ENCODE measurements around the gene MORN3. TPM values are rescaled to one million over a fixed set of nuclear protein-coding genes. Genes with fewer than 3 reads are reported as not detected.

The MORN3 gene
- total and polyA plus RNA-seq, 10 of the 15 experiments (the other 5 are each of a cell fraction or from before 2014, with no cell fraction given): 0.08 to 0.34 (median 0.17) TPM

DNA sequence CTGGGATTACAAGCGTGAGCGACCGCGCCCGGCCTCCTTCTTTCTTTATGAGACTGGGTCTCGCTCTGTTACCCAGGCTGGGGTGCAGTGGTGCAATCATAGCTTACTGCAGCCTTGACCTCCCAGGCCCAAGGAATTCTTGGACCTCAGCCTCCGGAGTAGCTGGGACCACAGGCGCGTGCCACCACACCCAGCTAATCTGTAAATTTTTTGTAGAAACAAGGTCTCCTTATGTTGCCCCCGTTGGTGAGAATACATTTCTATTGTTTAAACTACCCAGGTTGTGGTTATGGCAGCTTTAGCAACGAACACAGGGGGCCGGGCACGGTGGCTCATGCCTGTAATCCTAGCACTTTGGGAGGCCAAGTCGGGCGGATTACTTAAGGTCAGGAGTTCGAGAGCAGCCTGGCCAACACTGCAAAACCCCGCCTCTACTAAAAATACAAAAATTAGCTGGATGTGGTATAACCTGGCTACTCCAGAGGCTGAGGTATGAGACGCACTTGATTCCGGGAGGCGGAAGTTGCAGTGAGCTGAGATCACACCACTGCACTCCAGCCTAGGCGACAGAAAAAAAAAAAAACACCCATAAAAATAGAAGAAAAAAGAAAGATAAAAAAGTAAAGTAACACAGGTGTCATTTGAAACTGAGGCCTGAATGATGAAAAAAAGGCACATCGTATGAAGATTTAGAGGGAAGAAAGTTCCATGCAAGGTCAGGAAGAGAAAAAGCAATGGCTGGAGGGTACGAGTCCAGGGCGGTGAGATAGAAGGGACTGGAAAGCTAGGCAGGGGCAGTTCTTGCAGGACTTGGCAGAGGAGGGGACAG, 42.1 kb upstream of the MORN3 start:
- WGBS (ENCODE audit: insufficient coverage, insufficient replicate concordance, low lambda C conversion rate, missing lambda C conversion rate): 63% methylated on average over 24 of the region's 24 CpGs
- CTCF ChIA-PET: interaction anchor here (1.0 to 2.7 kb wide), 4 partner anchors 62 to 85 kb away, joined by 3 to 23 read pairs (median 12); partner anchors contain the start of gene RHOF
- no peak for DNase-seq (ENCODE audit: low read depth, low spot score)
- no peak for TF ChIP-seq LARP7 (IDR thresholded peaks at IDR 0.05)
- TF ChIP-seq MTA3 (IDR thresholded peaks at IDR 0.05; ENCODE audit: borderline replicate concordance, low read length): no peak
- no peak for TF ChIP-seq CREB1 (IDR thresholded peaks at IDR 0.05; ENCODE audit: low read depth)
- TF ChIP-seq MXI1 (IDR thresholded peaks at IDR 0.05; ENCODE audit: low read depth, low read length): no peak
- no peak for TF ChIP-seq STAT1 (conservative IDR thresholded peaks at IDR 0.05)
- TF ChIP-seq, protein P1, sequence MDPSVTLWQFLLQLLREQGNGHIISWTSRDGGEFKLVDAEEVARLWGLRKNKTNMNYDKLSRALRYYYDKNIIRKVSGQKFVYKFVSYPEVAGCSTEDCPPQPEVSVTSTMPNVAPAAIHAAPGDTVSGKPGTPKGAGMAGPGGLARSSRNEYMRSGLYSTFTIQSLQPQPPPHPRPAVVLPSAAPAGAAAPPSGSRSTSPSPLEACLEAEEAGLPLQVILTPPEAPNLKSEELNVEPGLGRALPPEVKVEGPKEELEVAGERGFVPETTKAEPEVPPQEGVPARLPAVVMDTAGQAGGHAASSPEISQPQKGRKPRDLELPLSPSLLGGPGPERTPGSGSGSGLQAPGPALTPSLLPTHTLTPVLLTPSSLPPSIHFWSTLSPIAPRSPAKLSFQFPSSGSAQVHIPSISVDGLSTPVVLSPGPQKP (IDR thresholded peaks at IDR 0.05; ENCODE audit: low read depth, low read length): no peak
- TF ChIP-seq, protein P2, sequence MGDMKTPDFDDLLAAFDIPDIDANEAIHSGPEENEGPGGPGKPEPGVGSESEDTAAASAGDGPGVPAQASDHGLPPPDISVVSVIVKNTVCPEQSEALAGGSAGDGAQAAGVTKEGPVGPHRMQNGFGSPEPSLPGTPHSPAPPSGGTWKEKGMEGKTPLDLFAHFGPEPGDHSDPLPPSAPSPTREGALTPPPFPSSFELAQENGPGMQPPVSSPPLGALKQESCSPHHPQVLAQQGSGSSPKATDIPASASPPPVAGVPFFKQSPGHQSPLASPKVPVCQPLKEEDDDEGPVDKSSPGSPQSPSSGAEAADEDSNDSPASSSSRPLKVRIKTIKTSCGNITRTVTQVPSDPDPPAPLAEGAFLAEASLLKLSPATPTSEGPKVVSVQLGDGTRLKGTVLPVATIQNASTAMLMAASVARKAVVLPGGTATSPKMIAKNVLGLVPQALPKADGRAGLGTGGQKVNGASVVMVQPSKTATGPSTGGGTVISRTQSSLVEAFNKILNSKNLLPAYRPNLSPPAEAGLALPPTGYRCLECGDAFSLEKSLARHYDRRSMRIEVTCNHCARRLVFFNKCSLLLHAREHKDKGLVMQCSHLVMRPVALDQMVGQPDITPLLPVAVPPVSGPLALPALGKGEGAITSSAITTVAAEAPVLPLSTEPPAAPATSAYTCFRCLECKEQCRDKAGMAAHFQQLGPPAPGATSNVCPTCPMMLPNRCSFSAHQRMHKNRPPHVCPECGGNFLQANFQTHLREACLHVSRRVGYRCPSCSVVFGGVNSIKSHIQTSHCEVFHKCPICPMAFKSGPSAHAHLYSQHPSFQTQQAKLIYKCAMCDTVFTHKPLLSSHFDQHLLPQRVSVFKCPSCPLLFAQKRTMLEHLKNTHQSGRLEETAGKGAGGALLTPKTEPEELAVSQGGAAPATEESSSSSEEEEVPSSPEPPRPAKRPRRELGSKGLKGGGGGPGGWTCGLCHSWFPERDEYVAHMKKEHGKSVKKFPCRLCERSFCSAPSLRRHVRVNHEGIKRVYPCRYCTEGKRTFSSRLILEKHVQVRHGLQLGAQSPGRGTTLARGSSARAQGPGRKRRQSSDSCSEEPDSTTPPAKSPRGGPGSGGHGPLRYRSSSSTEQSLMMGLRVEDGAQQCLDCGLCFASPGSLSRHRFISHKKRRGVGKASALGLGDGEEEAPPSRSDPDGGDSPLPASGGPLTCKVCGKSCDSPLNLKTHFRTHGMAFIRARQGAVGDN (IDR thresholded peaks at IDR 0.05): no peak
- TF ChIP-seq RAD51 (IDR thresholded peaks at IDR 0.05): no peak
- TF ChIP-seq, protein P3, sequence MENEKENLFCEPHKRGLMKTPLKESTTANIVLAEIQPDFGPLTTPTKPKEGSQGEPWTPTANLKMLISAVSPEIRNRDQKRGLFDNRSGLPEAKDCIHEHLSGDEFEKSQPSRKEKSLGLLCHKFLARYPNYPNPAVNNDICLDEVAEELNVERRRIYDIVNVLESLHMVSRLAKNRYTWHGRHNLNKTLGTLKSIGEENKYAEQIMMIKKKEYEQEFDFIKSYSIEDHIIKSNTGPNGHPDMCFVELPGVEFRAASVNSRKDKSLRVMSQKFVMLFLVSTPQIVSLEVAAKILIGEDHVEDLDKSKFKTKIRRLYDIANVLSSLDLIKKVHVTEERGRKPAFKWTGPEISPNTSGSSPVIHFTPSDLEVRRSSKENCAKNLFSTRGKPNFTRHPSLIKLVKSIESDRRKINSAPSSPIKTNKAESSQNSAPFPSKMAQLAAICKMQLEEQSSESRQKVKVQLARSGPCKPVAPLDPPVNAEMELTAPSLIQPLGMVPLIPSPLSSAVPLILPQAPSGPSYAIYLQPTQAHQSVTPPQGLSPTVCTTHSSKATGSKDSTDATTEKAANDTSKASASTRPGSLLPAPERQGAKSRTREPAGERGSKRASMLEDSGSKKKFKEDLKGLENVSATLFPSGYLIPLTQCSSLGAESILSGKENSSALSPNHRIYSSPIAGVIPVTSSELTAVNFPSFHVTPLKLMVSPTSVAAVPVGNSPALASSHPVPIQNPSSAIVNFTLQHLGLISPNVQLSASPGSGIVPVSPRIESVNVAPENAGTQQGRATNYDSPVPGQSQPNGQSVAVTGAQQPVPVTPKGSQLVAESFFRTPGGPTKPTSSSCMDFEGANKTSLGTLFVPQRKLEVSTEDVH (IDR thresholded peaks at IDR 0.05; ENCODE audit: low read depth, partially characterized antibody): no peak
- TF ChIP-seq ZSCAN29 (IDR thresholded peaks at IDR 0.05): no peak
- no peak for TF ChIP-seq SIX5 (IDR thresholded peaks at IDR 0.05; ENCODE audit: low read depth, low read length, severe bottlenecking)
- no peak for TF ChIP-seq NBN (IDR thresholded peaks at IDR 0.05)
- TF ChIP-seq ZNF274 (IDR thresholded peaks at IDR 0.05; ENCODE audit: insufficient read depth, insufficient read length): no peak
- TF ChIP-seq IRF4 (IDR thresholded peaks at IDR 0.05; ENCODE audit: low read depth, low read length): no peak

More for the DNA sequence above, 42.1 kb upstream of the MORN3 start:
- BruUV-seq (replicated peaks): no TSS peak
- in situ Hi-C loops (cut with MboI) (no loop called here), intact Hi-C loops (cut with micrococcal nuclease; ENCODE audit: unreplicated experiment) (no loop called here)
- Histone ChIP-seq H3K9me3 (replicated peaks; ENCODE audit: control insufficient read depth, insufficient read depth, low read length) (no peaks in the 10 kb centered on the region), H3K4me3 (peak overlapping the region; percentile 85), H4K20me1 (ENCODE audit: control insufficient read depth, insufficient read depth) (no peaks in the 10 kb centered on the region), H3K27me3 (replicated peaks in 1 of 2; ENCODE audit: control insufficient read depth in 2 of 2, insufficient read depth in 2 of 2, low read length in 1 of 2) (no peaks in the 10 kb centered on the region), H3K9ac (ENCODE audit: control insufficient read depth, insufficient read depth, low read length) (peak overlapping the region; percentile 49), H3K36me3 (ENCODE audit: control insufficient read depth in 2 of 2, insufficient read depth in 2 of 2, low read length in 1 of 2) (no peaks in the 10 kb centered on the region), H3K27ac (ENCODE audit: control insufficient read depth, insufficient read depth) (peak overlapping the region; percentile 12; the same call in 1 of the 2 replicates), H3K4me1 (ENCODE audit: control insufficient read depth, insufficient read depth, low read length) (peaks cover 17% of the 10 kb centered on the region; the same call in 1 of the 2 replicates), H3K79me2 (ENCODE audit: control insufficient read depth, insufficient read depth, low read length) (peaks cover 14% of the 10 kb centered on the region), H2AFZ (ENCODE audit: control insufficient read depth, low read depth, low read length) (peak overlapping the region; percentile 87), H3K4me2 (ENCODE audit: control insufficient read depth, insufficient read depth) (peak overlapping the region; percentile 86)
- ATAC-seq (no peak), FAIRE-seq (no peak)
- POLR2A ChIA-PET: interaction anchor here (0.6 to 2.6 kb wide), 11 partner anchors 9 to 768 kb away, joined by 3 to 10 read pairs (median 4); partner anchors contain the start of gene RHOF
- SMC1A ChIA-PET (ENCODE audit: uncharacterized antibody, unreplicated experiment): interaction anchor here (0.6 to 3.6 kb wide), 9 partner anchors 10 to 331 kb away, joined by 3 to 14 read pairs (median 4); no protein-coding TSS in a partner anchor
- RAD21 ChIA-PET (ENCODE audit: unreplicated experiment): interaction anchor here (1.0 to 4.1 kb wide), 4 partner anchors 25 to 82 kb away, joined by 4 to 32 read pairs (median 6); partner anchors contain the start of gene RHOF
